SW 1271 (cell line): ENCODE data around the gene TFRC.
"Not testable (repeated sequence)": the region's sequence is repeated elsewhere in the genome, so short reads cannot be mapped to it uniquely, and the experiment has no call there.

Experiments
- DNase-seq, 2 experiments: peaks; one replicate each; lab custom pipeline; 2025; lab: John Stamatoyannopoulos, UW

The TFRC gene

DNA sequence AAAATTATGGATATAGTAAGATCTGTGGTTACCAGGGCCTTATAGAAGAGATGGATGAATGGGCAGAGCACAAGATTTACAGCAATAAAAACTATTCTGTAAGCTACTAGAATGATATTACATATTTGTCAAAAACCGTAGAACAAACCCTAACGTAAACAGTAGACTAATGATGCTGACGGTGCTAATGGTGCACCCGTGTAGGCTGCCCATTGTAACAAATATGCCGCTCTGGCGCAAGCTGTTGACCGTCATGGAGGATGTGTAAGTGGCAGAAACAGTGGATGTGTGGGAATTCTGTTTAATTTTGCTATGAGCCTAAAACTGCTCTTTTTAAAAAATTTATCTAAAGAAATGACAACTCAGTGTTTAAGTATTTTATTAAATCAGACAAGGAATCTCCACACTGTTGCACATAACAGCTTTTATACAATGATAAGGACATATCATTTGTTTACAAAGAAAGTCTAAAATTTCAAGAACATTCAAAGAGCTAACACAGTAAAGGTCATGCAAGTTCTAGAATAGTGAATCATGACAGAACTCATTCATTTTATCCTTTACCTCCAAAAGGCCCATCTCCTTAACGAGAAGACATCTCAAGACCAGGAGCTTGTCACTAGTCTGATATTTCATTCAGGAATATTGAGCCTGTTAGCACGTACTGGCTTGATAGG is 32.8 kb downstream of the TFRC start:
- no peak for DNase-seq

- DNase-seq: no peak
These were observed 34.4 kb downstream of the TFRC start for GRCh38 chr3:196047391-196048030.

- DNase-seq: no peak
These were observed 37.4 kb downstream of the TFRC start for GRCh38 chr3:196044513-196044912.

DNA sequence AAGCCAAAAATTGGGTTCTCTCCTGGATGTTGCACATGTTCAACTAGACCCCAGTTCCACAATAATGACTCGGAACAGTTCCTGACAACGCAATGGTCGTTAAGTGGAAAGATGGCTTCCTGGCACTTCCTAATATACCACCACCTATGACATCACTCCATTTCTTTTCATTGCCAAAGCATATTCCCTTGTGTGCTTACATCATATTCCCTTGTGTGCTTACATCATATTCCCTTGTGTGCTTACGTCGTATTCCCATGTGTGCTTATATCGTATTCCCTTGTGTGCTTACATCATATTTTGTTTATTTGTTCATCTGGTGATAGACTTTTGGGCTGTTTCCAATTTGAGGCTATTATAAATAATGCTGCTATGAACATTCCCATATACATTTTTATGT is 39.2 kb downstream of the TFRC start:
- DNase-seq: no peak

DNA sequence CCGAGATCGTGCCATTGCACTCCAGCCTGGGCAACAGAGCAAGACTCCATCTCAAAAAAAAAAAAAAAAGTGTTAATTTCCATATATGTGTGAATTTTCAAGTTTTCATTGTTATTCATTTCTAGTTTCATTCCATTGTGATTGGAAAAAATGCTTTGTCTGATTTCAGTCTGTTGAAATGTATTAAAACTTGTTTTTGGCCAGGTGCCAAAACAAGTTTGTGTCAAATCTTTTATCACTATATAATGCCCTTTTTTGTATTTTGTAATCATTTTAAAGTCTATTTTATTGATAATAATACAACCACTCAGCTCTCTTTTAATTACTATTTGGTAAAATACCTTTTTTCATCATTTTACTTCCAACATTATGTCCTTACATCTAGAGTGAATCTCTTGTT is 42.5 kb downstream of the TFRC start:
- no peak for DNase-seq

DNA sequence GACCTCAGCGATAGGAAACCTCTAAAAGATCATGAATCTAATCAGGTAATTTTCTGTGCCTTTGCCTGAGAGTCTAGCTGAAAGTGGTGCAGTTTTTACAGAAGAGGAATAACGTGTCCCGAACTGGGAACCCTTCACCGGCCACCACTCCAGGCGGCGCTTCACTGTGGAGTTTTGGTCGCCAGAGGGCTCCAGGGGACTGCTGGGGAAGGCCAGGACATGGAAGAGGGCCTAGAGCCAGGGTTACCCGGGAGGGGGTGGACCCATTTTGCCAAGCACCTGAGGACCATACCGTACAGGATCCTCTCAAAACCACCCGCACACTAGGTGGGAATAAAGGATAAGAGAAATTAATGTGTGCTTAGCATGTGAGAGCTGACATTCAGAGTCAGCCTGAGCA is 55.8 kb downstream of the TFRC start:
- DNase-seq: not testable (repeated sequence)

DNA sequence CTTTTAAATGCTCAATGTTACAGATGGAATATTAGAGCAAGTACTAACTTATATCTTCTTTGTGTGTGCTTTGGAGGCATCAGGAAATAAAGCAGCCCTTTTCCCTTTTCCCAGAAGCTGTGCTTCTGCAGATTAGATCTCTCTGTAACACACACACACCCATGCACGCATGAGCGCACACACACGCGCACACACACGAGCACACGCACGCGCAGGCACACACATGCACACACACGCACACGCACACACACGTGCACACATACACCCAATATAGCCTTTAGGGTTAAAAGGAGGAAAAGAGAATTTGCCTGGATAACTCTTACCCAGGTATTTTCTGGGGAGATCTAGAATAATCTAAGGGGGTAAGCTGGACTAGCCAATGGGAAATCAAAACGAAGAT is 56.9 kb downstream of the TFRC start:
- DNase-seq: no peak

DNA sequence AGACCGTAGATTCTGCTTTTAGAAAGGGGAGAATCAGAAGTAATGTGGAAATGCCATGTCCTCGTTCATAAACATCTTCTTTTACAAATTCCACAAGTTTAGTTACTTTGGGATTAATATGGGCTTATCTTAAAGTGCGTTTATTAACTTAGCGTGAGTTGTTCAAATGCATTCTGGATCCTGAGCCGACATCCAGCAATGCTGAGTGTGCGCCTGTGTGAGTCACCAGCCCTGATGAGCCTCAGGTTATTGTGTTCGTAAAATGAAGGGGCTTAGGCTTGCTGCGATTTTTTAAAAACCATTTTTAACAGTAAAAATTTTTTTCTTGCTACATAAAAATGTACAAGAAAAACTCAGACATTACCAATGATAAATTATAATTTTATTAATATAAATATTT is 57.9 kb downstream of the TFRC start:
- DNase-seq: no peak

- not testable (repeated sequence) for DNase-seq
These were observed 59.4 kb downstream of the TFRC start for GRCh38 chr3:196022499-196022878.

DNA sequence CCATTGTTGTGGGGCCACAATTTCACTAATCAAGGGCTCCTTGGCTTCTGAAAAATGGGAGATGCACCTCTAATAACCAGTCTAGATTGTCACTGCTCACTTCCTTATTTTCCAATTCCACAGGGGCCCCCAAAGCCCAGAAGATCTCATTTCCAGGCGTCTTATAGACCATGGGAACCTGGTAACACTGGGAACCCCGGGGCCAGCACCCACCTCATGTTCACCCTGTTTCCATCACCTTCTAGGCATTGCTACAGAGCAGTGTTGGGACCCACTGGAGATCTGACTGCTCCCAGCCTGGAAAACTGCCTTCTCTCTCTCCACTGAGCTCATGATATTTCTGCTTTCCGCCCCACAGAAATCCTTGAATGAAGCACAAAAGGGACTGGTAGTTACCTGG is 61.5 kb downstream of the TFRC start:
- no peak for DNase-seq

DNA sequence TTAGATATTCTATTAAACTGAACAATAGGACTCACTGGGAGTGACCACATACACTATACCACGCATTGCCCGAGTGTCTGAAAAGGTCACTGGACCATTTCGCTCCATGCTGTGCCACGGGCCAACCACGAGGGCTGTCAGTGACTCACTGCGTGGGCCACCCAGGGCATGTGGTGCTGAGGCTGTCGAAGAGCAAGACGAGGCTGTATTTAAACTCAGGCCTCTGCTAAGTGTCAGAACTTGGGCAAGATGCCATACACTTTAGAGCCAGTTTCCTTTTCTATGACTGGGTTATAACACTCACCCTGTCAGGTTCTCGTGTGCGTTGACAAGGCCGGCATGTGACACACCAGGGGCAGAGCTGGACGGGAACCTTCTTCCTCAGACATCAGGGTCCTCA is 62.3 kb downstream of the TFRC start:
- not testable (repeated sequence) for DNase-seq

DNA sequence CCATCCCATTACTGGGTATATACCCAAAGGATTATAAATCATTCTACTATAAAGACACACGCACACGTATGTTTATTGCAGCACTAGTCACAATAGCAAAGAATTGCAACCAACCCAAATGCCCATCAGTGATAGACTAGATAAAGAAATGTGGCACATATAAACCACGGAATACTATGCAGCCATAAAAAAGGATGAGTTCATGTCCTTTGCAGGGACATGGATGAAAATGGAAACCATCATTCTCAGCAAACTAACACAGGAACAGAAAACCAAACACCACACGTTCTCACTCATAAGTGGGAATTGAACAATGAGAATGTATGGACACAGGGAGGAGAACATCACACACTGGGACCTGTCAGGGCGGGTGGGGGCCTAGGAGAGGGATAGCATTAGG is 63.7 kb downstream of the TFRC start:
- not testable (repeated sequence) for DNase-seq

- no peak for DNase-seq
These were observed 65.4 kb downstream of the TFRC start for GRCh38 chr3:196016485-196016884.

DNA sequence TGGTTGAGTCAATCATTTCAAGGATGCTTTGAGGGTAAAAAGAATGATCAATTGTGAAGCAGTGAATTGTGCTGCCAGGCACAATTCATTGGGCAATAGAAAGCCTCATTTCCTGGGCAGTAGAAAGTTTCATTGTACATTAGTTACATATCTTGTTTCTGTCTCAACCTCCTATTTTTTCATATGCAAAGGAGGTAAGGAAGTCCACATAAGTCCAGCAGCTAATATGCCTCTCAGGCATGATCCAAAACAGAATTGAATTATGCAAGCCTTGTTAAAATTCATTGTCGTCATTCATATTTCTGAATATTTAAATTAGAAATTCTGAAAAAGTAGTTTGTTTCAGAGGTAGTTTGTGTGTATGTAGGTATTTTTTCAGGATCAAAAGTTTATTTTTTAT is 65.8 kb downstream of the TFRC start:
- DNase-seq: no peak

DNA sequence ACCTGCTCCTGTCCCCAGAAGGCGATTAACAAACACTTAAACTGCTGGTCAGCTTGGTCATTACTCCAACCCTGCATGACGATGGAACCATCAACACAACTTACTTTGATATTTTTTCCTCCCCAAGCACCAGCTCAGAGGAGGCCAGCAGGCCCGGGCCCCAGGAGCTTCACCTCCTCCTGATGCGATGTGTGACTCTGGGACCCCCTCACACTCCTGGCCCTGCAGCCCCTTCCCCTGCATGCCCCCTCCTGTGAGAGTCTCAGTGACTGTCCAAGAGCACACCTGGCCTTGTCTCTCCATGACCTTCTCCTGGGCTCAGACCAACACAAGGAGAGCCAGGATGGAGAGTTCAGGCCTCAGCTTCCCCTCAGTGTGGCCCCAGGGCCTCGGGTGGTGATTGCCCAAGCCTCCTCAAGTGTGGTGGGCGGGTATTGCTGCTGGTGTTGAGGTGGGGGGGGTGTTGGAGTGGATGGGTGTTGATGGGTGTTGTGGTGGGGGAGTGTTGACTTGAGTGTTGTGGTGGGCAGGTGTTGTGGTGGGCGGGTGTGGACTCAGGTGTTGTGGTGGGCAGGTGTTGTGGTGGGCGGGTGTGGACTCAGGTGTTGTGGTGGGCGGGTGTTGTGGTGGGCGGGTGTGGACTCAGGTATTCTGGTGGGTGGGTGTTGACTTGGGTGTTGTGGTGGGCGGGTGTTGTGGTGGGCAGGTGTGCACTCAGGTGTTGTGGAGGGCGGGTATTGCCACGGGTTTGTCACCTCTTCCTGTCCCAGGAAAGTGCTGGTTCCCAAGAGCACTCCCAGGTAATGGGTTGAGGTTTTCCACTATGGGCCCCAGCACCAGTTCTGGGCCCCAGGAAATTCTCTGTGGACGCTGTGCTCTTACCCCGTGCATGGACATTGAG is 68.1 kb downstream of the TFRC start:
- no peak for DNase-seq

DNA sequence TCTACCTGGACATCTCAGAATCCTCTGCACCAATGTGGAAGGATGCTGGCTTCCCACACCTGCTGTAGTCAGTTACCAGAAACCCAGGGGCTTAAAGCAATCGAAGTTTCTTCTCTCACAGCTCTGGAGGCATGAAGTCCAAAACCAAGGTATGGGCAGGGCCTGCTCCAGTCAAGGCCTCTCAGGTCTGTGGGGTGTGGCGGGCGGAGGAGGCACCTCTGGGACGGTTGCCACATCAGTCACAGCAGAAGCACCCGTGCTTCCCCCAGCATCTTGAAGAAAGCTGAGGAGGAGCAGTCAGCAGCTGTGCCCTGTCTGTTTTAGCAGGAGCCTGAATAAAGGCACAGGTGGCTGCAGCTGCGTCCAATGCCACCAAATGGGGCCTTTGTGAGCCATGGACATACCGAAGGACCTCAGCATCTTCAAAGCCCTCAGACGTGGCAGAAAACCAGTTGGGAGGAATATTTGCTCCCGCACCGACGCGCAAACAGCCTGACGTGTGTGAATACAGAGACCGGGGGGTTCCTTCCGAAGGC is 68.9 kb downstream of the TFRC start:
- no peak for DNase-seq

- DNase-seq: no peak
These were observed 69.4 kb downstream of the TFRC start for GRCh38 chr3:196012481-196012880.

DNA sequence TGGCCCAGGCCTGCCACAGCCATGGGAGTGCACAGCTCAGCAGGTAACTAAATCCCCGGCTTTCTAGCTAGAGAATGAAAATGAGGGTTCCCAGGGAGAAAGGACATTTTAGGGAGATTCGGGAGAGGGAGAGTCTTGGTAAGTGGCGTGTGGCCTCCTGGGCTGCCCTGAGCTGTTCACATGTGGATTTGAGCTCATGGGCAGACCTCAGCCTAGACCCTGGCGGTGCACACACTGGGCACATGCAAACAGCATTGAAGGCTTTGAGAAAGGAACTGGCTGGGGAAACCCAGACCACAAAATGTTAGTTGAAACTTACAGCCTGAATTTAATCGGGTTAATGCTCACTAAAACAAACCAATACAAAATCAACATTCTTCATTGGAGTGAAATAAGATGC is 72.4 kb downstream of the TFRC start:
- DNase-seq: no peak

DNA sequence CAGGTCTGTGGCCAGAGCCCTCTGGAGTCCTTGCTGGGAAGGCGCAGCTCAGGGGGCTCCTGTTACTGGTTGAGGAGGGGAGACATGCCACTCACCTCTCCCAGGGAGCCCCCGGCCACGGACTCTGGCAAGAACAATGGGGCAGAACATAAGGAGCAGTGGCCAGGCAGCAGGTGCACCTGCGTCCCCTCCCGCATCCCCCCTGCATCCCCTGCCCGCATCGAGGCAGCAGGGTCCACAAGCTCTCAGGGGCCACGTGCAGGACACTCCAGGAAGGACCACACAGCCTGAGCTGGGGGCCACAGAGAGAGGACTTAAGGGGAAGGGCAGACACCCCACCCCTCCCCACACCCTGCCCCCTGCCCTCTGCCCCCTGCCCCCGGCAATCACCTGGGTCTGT is 73.0 kb downstream of the TFRC start:
- no peak for DNase-seq

- no peak for DNase-seq
These were observed 73.5 kb downstream of the TFRC start for GRCh38 chr3:196008387-196008786.

- DNase-seq: no peak
These were observed 74.0 kb downstream of the TFRC start for GRCh38 chr3:196007744-196008335.

- DNase-seq: not testable (repeated sequence)
These were observed 76.6 kb downstream of the TFRC start for GRCh38 chr3:196005338-196005737.
